HepG2 (cell line): ENCODE measurements around the gene DMGDH. TPM values are rescaled to one million over a fixed set of nuclear protein-coding genes. Genes with fewer than 3 reads are reported as not detected.
A peak's percentile ranks its signal among the peaks of the same experiment; 100 is the strongest.

Experiments
- ETV6 ChIP-seq: sonication (generic); formaldehyde crosslinking; conservative IDR thresholded peaks from 2 replicates; pipeline ENCODE4 v1.4.0; 2020; ENCODE audit warnings: missing genetic modification reagents
- HNF4A ChIP-seq: sonication (generic); formaldehyde crosslinking; IDR thresholded peaks from 2 replicates; pipeline ENCODE4 v1.4.0; 2020; ENCODE audit warnings: missing genetic modification reagents
- LCORL ChIP-seq, 2 experiments: fragments of 450-650 bp in 1 of 2; sonication (generic) in 1 of 2; formaldehyde crosslinking in 1 of 2; IDR thresholded peaks; 2 replicates each; pipeline versions ENCODE4 v1.5.0 to v1.6.1; 2017 to 2020; ENCODE audit warnings: antibody characterized with exemption in 1 of 2, missing genetic modification reagents in 1 of 2
- MED1 ChIP-seq: sonication (generic); formaldehyde crosslinking; IDR thresholded peaks from 2 replicates; pipeline ENCODE4 v1.4.0; 2020; ENCODE audit warnings: missing genetic modification reagents
- MIXL1 ChIP-seq: IDR thresholded peaks from 2 replicates; pipeline ENCODE4 v1.6.1; 2016
- SAP130 ChIP-seq: IDR thresholded peaks from 2 replicates; pipeline ENCODE4 v1.6.1; 2016; ENCODE audit warnings: low read depth
- SIX4 ChIP-seq: sonication (generic); formaldehyde crosslinking; IDR thresholded peaks from 2 replicates; pipeline ENCODE4 v1.4.0; 2020; ENCODE audit warnings: missing genetic modification reagents
- STAG1 ChIP-seq: sonication (generic); formaldehyde crosslinking; IDR thresholded peaks from 2 replicates; pipeline ENCODE4 v1.4.0; 2020; ENCODE audit warnings: missing genetic modification reagents
- ZFP36 ChIP-seq: fragments of 150-350 bp; IDR thresholded peaks from 2 replicates; pipeline ENCODE4 v1.6.1; 2018; ENCODE audit warnings: borderline replicate concordance, low read length, low read depth; ENCODE audit not compliant: partially characterized antibody
- ZGPAT ChIP-seq: IDR thresholded peaks from 2 replicates; pipeline ENCODE4 v1.6.1; 2016; ENCODE audit warnings: mild to moderate bottlenecking
- ZKSCAN8 ChIP-seq: IDR thresholded peaks from 2 replicates; pipeline ENCODE4 v1.6.1; 2016; ENCODE audit warnings: borderline replicate concordance, missing genetic modification reagents, missing compliant biosample characterization
- ZNF609 ChIP-seq: sonication (generic); formaldehyde crosslinking; IDR thresholded peaks from 2 replicates; pipeline ENCODE4 v1.4.0; 2020; ENCODE audit warnings: mild to moderate bottlenecking, missing genetic modification reagents, borderline replicate concordance
- ZNF780A ChIP-seq: sonication (generic); formaldehyde crosslinking; IDR thresholded peaks from 2 replicates; pipeline ENCODE4 v1.8.0; 2022; ENCODE audit warnings: mild to moderate bottlenecking, missing genetic modification reagents, moderate library complexity
- ZNF83 ChIP-seq: sonication (generic); formaldehyde crosslinking; IDR thresholded peaks from 2 replicates; pipeline ENCODE4 v1.4.0; 2020; ENCODE audit warnings: missing genetic modification reagents, mild to moderate bottlenecking, borderline replicate concordance
- ZSCAN12 ChIP-seq: sonication (generic); formaldehyde crosslinking; IDR thresholded peaks from 2 replicates; pipeline ENCODE4 v1.9.0; 2021; ENCODE audit warnings: mild to moderate bottlenecking, missing genetic modification reagents
- polyA plus RNA-seq, 8 experiments: library from polyadenylated mRNA; depleted of rRNA in 3 of 8; stranded (reverse) in 7 of 8; unstranded in 1 of 8; fragments of >200 nt; fragmentation: Illumina TruSeq in 4 of 8; extraction: Trizol in 4 of 8; gene quantifications; 2 replicates each; pipeline versions ENCODE4 v1.2.1 to v1.2.3, GENCODE V29; 2011 to 2016; ENCODE audit warnings: low read depth in 4 of 8, missing spikeins in 1 of 8, mixed read lengths in 1 of 8; ENCODE audit not compliant: insufficient read depth in 1 of 8
- total RNA-seq, 5 experiments: library from RNA; depleted of rRNA; stranded (reverse); fragments of >200 nt; fragmentation: Illumina TruSeq; extraction: Trizol; gene quantifications; 2 replicates each; pipeline ENCODE4 v1.2.3, GENCODE V29; 2016; ENCODE audit warnings: low read depth in 1 of 5
- TF ChIP-seq, protein P1 (sequence below), 2 experiments: IDR thresholded peaks; 2 replicates each; pipeline ENCODE4 v1.6.1; 2011 to 2012; ENCODE audit warnings: low read length in 2 of 2, borderline replicate concordance in 1 of 2, low read depth in 1 of 2, mild to moderate bottlenecking in 1 of 2, moderate library complexity in 1 of 2
- TF ChIP-seq, protein P2 (sequence below): sonication (generic); formaldehyde crosslinking; IDR thresholded peaks from 2 replicates; pipeline ENCODE4 v1.4.0; 2020; ENCODE audit warnings: missing genetic modification reagents, mild to moderate bottlenecking, borderline replicate concordance

DMGDH gene
- total and polyA plus RNA-seq, 2 of the 13 experiments (the other 11 are each of a cell fraction or from before 2014, with no cell fraction given): 3.6 to 7.9 TPM

DNA sequence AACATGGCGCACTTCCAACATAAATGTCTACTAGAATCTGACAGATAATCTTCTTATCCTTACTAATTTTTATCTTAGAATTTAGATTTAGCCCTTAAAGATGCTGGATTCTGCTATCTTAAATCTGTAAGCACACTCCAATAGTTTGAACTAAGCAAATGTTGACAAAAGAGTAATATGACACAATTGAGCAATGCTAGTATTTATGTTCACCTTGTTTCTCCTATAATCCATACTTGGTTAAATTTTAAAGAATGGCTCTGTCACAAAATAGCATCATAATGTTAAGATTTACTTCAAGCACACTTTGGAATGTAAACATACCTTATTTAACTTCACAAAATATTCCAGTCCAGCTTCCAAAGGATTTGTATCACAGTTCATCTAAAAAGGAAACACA lies 45.5 kb downstream of the DMGDH start (continued):
- TF ChIP-seq ZNF609 (CRISPR knock-in tag) (peak; percentile 96), SIX4 (CRISPR knock-in tag) (peak; percentile 91), SAP130 (CRISPR knock-in tag) (peak; percentile 53; the same call in 1 of the 2 replicates), ZNF780A (CRISPR knock-in tag) (no peak), ZNF83 (CRISPR knock-in tag) (no peak), LCORL (IDR thresholded peaks at IDR 0.05) (no peak), LCORL (CRISPR knock-in tag; IDR thresholded peaks at IDR 0.05) (peak; percentile 49; the same call in 1 of the 2 replicates), ETV6 (CRISPR knock-in tag) (no peak), MED1 (CRISPR knock-in tag) (peak; percentile 47; the same call in 1 of the 2 replicates), STAG1 (CRISPR knock-in tag) (no peak), MIXL1 (CRISPR knock-in tag) (peak; percentile 90), ZKSCAN8 (CRISPR knock-in tag) (no peak; the same call in 1 of the 2 replicates), ZSCAN12 (CRISPR knock-in tag) (no peak), HNF4A (peak; percentile 46), ZGPAT (peak; percentile 82), ZFP36 (no peak)
- TF ChIP-seq, protein P1, sequence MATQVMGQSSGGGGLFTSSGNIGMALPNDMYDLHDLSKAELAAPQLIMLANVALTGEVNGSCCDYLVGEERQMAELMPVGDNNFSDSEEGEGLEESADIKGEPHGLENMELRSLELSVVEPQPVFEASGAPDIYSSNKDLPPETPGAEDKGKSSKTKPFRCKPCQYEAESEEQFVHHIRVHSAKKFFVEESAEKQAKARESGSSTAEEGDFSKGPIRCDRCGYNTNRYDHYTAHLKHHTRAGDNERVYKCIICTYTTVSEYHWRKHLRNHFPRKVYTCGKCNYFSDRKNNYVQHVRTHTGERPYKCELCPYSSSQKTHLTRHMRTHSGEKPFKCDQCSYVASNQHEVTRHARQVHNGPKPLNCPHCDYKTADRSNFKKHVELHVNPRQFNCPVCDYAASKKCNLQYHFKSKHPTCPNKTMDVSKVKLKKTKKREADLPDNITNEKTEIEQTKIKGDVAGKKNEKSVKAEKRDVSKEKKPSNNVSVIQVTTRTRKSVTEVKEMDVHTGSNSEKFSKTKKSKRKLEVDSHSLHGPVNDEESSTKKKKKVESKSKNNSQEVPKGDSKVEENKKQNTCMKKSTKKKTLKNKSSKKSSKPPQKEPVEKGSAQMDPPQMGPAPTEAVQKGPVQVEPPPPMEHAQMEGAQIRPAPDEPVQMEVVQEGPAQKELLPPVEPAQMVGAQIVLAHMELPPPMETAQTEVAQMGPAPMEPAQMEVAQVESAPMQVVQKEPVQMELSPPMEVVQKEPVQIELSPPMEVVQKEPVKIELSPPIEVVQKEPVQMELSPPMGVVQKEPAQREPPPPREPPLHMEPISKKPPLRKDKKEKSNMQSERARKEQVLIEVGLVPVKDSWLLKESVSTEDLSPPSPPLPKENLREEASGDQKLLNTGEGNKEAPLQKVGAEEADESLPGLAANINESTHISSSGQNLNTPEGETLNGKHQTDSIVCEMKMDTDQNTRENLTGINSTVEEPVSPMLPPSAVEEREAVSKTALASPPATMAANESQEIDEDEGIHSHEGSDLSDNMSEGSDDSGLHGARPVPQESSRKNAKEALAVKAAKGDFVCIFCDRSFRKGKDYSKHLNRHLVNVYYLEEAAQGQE (IDR thresholded peaks at IDR 0.05; ENCODE audit: borderline replicate concordance in 1 of 2, low read depth in 1 of 2, low read length in 2 of 2): no peak
- TF ChIP-seq, protein P2, sequence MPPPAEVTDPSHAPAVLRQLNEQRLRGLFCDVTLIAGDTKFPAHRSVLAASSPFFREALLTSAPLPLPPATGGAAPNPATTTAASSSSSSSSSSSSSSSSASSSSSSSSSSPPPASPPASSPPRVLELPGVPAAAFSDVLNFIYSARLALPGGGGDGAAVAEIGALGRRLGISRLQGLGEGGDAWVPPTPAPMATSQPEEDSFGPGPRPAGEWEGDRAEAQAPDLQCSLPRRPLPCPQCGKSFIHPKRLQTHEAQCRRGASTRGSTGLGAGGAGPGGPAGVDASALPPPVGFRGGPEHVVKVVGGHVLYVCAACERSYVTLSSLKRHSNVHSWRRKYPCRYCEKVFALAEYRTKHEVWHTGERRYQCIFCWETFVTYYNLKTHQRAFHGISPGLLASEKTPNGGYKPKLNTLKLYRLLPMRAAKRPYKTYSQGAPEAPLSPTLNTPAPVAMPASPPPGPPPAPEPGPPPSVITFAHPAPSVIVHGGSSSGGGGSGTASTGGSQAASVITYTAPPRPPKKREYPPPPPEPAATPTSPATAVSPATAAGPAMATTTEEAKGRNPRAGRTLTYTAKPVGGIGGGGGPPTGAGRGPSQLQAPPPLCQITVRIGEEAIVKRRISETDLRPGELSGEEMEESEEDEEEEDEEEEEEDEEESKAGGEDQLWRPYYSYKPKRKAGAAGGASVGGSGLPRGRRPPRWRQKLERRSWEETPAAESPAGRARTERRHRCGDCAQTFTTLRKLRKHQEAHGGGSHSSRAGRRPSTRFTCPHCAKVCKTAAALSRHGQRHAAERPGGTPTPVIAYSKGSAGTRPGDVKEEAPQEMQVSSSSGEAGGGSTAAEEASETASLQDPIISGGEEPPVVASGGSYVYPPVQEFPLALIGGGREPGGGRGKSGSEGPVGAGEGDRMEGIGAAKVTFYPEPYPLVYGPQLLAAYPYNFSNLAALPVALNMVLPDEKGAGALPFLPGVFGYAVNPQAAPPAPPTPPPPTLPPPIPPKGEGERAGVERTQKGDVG: no peak
